ENCODE results near the gene FRMD4B. TPM values are rescaled to one million over a fixed set of nuclear protein-coding genes. Genes with fewer than 3 reads are reported as not detected.
A peak's percentile ranks its signal among the peaks of the same experiment; 100 is the strongest.

Gene FRMD4B
- total RNA-seq, 4 donors from 2014 or later = 37.5 to 66.2 (median 62.5) TPM

DNA sequence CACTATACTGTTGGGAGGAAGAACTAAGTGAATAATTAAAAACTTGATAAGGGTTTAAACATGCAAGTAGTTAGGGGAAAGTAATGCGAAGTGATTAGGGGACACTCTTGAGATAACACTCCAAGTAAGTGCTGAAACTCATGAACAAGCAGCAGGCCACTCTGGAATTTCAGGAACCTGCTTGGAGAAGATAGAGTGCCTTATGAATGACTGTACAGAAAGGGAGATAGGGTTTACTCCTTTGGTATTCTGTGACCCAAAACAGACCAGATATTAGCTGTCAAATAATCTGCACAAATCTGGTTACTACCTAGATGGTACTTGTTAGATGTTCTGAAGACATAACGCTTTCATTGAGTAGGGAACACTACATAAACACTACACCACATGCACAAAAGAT is 85.6 kb downstream of the FRMD4B start:
- no peaks in the 10 kb centered on the region for H3K27me3 ChIP-seq
- WGBS, 2 donors = 91% methylated on average over 2 of the region's 2 CpGs
- no peaks in the 10 kb centered on the region for H3K36me3 ChIP-seq
- H3K9me3 ChIP-seq = no peaks in the 10 kb centered on the region
- H3K27ac ChIP-seq = no peak overlapping the region
- H3K4me3 ChIP-seq = no peak overlapping the region
- no peak for DNase-seq
- peaks cover 0 to 9% (median 0%) of the 10 kb centered on the region in 3 donors for H3K4me1 ChIP-seq
- intact Hi-C loops (cut with DNase I) = loop anchor here (10.0 kb wide), 1 partner anchor 105 kb away; no protein-coding TSS in a partner anchor
- no peak for TF ChIP-seq POLR2A (IDR thresholded peaks at IDR 0.05)
- TF ChIP-seq, protein P1, sequence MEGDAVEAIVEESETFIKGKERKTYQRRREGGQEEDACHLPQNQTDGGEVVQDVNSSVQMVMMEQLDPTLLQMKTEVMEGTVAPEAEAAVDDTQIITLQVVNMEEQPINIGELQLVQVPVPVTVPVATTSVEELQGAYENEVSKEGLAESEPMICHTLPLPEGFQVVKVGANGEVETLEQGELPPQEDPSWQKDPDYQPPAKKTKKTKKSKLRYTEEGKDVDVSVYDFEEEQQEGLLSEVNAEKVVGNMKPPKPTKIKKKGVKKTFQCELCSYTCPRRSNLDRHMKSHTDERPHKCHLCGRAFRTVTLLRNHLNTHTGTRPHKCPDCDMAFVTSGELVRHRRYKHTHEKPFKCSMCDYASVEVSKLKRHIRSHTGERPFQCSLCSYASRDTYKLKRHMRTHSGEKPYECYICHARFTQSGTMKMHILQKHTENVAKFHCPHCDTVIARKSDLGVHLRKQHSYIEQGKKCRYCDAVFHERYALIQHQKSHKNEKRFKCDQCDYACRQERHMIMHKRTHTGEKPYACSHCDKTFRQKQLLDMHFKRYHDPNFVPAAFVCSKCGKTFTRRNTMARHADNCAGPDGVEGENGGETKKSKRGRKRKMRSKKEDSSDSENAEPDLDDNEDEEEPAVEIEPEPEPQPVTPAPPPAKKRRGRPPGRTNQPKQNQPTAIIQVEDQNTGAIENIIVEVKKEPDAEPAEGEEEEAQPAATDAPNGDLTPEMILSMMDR (IDR thresholded peaks at IDR 0.05) = no peak

DNA sequence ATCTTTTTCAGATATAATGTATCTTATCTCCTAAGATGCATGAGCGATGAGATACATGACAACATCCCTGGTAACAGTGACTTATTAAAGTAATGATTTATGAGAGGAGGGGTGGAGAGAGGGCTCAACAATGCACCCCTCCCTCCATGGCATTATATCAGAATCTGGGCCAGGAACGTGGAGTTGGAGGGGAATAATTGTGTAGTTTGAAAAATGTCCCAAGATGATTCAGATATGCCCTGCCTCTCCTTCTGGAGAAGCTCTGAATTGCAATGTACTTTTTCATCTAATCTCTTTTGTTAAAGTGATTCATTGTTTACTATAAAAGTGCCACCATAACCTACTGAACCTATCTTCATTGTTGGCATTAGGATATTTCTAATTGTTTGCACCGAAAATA is 86.5 kb downstream of the FRMD4B start:
- Histone ChIP-seq H3K4me3 (no peak overlapping the region), H3K4me1 (peaks cover 4 to 9% (median 7%) of the 10 kb centered on the region in 3 donors), H3K27me3 (no peaks in the 10 kb centered on the region), H3K36me3 (no peaks in the 10 kb centered on the region), H3K9me3 (no peaks in the 10 kb centered on the region), H3K27ac (no peak overlapping the region)
- DNase-seq = no peak
- TF ChIP-seq, protein P1 (IDR thresholded peaks at IDR 0.05) = peak in 1 of 6 experiments; percentile 51
- no peak for TF ChIP-seq POLR2A (IDR thresholded peaks at IDR 0.05)
- intact Hi-C loops (cut with DNase I) = no loop called here
- 54 to 56% methylated on average over 3 of the region's 3 CpGs for WGBS, 2 donors

DNA sequence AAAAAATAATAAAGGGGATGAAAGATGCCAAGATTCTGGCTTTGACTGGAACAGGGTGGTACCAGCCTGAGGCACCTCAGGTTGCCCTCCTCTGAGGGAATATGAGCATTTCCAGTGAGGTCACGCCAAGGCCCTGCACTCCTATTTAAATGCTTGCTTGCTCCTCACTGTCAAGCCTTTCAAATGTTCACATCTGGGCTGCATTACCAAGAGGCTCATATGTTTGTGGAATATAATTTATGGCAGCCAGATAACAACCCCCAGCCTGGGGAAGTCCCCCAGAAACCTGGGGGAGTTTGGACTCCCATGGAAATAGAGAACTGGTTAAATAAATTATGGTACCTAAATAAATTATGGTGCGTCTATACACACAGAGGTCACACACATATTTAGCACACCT is 88.4 kb downstream of the FRMD4B start:
- H3K27me3 ChIP-seq = no peaks in the 10 kb centered on the region
- no peak overlapping the region for H3K27ac ChIP-seq
- no peaks in the 10 kb centered on the region for H3K36me3 ChIP-seq
- H3K4me3 ChIP-seq = no peak overlapping the region
- intact Hi-C loops (cut with DNase I) = no loop called here
- H3K9me3 ChIP-seq = no peaks in the 10 kb centered on the region
- peaks cover 10 to 27% (median 21%) of the 10 kb centered on the region in 3 donors for H3K4me1 ChIP-seq
- TF ChIP-seq, protein P1 (IDR thresholded peaks at IDR 0.05) = no peak
- no peak for TF ChIP-seq POLR2A (IDR thresholded peaks at IDR 0.05)
- no peak for DNase-seq
- WGBS, 2 donors = 76 to 85% methylated on average over 2 of the region's 2 CpGs

DNA sequence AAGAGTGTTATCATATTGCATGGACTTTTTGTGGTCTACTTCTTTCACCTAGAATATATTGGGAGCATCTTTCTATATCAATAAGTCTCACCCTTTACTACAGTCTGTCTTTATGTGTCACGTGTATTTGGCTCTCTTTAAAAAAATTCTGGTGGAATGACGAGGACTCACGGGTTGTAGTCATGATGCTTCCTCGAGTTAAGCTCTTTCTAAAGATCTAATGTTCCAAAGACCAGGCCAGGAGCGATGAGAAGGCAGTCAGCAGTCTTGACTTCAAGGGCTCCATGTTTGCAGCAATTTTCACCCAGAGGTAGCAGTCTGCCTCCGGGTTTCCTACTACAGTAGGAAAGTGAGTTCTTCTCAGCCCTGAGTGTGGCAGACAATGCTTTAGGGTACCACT is 88.9 kb downstream of the FRMD4B start:
- no peak for TF ChIP-seq POLR2A (IDR thresholded peaks at IDR 0.05)
- TF ChIP-seq, protein P1 (IDR thresholded peaks at IDR 0.05) = no peak
- Histone ChIP-seq H3K4me1 (peaks cover 13 to 32% (median 26%) of the 10 kb centered on the region in 3 donors), H3K27me3 (no peaks in the 10 kb centered on the region), H3K27ac (no peak overlapping the region), H3K4me3 (no peak overlapping the region), H3K9me3 (no peaks in the 10 kb centered on the region), H3K36me3 (no peaks in the 10 kb centered on the region)
- WGBS, 2 donors = 84 to 91% methylated on average over 6 of the region's 6 CpGs
- DNase-seq = no peak
- intact Hi-C loops (cut with DNase I) = no loop called here

DNA sequence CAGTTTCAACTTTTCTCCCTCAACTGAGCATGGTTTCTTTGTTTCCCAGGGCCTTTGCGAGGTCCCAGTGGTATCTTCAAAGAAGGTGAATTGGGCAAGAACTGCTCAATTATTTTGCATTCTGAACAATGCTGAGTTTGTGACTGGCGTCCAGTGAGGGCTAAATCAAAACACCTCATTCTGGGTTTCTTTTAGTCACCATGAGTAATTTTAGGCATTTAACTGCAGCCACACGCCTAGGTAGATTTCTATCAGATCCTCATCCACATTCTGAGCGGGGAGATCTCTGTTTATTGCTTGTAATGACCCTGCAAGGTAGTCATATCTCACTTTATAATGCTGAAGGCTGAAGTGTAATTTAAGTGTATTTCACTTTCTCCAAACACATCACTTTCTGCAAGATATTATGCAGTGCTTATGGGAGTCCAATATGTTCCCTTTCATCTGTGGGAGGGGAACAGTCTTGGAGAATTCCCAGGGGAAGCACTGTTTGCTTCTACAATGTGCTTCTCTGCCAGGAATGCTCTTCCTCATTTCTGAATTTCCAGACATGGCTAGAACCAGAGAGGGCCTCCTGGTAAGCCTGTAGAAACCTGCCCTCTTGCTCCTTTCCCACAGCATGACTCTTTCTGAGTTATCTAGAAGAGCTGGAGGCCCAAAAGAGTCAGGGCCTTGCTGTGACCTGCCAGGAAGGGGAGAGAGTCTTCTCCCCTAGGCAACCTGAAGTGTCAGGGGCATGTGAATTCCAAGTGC is 91.7 kb downstream of the FRMD4B start:
- Histone ChIP-seq H3K4me3 (no peak overlapping the region), H3K9me3 (no peaks in the 10 kb centered on the region), H3K4me1 (peaks cover 13 to 38% (median 27%) of the 10 kb centered on the region in 3 donors), H3K27me3 (no peaks in the 10 kb centered on the region), H3K27ac (peak overlapping the region; percentile 48 to 63 (median 53)), H3K36me3 (no peaks in the 10 kb centered on the region)
- no peak for DNase-seq
- TF ChIP-seq, protein P1 (IDR thresholded peaks at IDR 0.05) = no peak
- TF ChIP-seq POLR2A (IDR thresholded peaks at IDR 0.05) = no peak
- WGBS, 2 donors = 31 to 32% methylated on average over 4 of the region's 4 CpGs
- intact Hi-C loops (cut with DNase I) = no loop called here
